Common myeloid progenitor, CD34-positive (primary cell): Measurements from ENCODE around the gene CDC42BPA.
"Not testable (repeated sequence)": the region's sequence is repeated elsewhere in the genome, so short reads cannot be mapped to it uniquely, and the experiment has no call there.

ENCODE experiments used
- CTCF ChIA-PET: fragments of 350-600 bp; sonication (Branson Sonifier 250); formaldehyde crosslinking; loops from one replicate; lab custom pipeline; 2021; ENCODE audit warnings: antibody characterized with exemption; lab: Charles Lee
- POLR2A ChIA-PET: fragments of 350-600 bp; sonication (Branson Sonifier 250); formaldehyde crosslinking; loops from one replicate; lab custom pipeline; 2021; ENCODE audit warnings: antibody characterized with exemption; lab: Charles Lee
- DNase-seq, 3 donors: peaks; one replicate each; pipeline versions ENCODE4 v3.0.0 to v3.0.0-alpha.2; 2013
- H3K27ac ChIP-seq, 2 experiments: 1 replicate in 1 of 2; 2 replicates in 1 of 2; pipeline ENCODE4 v1.7.0; 2013; ENCODE audit warnings: inconsistent platforms in 2 of 2, low read length in 2 of 2, mild to moderate bottlenecking in 2 of 2, low read depth in 1 of 2, moderate library complexity in 1 of 2; ENCODE audit not compliant: severe bottlenecking in 2 of 2, insufficient read depth in 1 of 2, poor library complexity in 1 of 2
- H3K27me3 ChIP-seq, 5 experiments: replicated peaks in 2 of 5; 1 replicate in 3 of 5; 2 replicates in 2 of 5; pipeline versions ENCODE4 v1.6.1 to v1.7.0; 2013; ENCODE audit warnings: low read length in 4 of 5, mild to moderate bottlenecking in 2 of 5, moderate library complexity in 2 of 5, inconsistent platforms in 1 of 5; ENCODE audit not compliant: insufficient read depth in 5 of 5, control insufficient read depth in 4 of 5
- H3K36me3 ChIP-seq, 4 experiments: 1 replicate in 2 of 4; 2 replicates in 2 of 4; pipeline versions ENCODE4 v1.6.1 to v1.7.0; 2013; ENCODE audit warnings: low read length in 3 of 4, control low read depth in 1 of 4, mild to moderate bottlenecking in 1 of 4; ENCODE audit not compliant: control insufficient read depth in 4 of 4, insufficient read depth in 4 of 4
- H3K4me1 ChIP-seq, 4 experiments: 1 replicate in 3 of 4; 2 replicates in 1 of 4; pipeline versions ENCODE4 v1.6.1 to v1.7.1; 2013; ENCODE audit warnings: low read length in 3 of 4, mild to moderate bottlenecking in 3 of 4, control low read depth in 1 of 4, inconsistent platforms in 1 of 4, moderate library complexity in 1 of 4; ENCODE audit not compliant: control insufficient read depth in 4 of 4, insufficient read depth in 4 of 4; ENCODE audit errors: control extremely low read depth in 1 of 4
- H3K4me3 ChIP-seq, 7 experiments: 1 replicate in 4 of 7; 2 replicates in 3 of 7; pipeline versions ENCODE4 v1.5.1 to v1.7.0; 2013; ENCODE audit warnings: mild to moderate bottlenecking in 7 of 7, low read length in 6 of 7, moderate library complexity in 6 of 7, inconsistent platforms in 2 of 7, low read depth in 2 of 7, control low read depth in 1 of 7; ENCODE audit not compliant: insufficient read depth in 4 of 7, control insufficient read depth in 1 of 7; ENCODE audit errors: extremely low read depth in 1 of 7
- H3K9me3 ChIP-seq, 5 experiments: 1 replicate in 4 of 5; 2 replicates in 1 of 5; pipeline versions ENCODE4 v1.6.1 to v1.7.1; 2013; ENCODE audit warnings: low read length in 4 of 5, mild to moderate bottlenecking in 2 of 5, inconsistent platforms in 1 of 5, low read depth in 1 of 5, moderate library complexity in 1 of 5; ENCODE audit not compliant: control insufficient read depth in 4 of 5, insufficient read depth in 2 of 5; ENCODE audit errors: control extremely low read depth in 1 of 5
- WGBS: methylation state at CpG from one replicate; pipeline ENCODE4 v1.1.5; 2013; ENCODE audit not compliant: insufficient coverage; 5-methylcytosine and 5-hydroxymethylcytosine counted together

Gene CDC42BPA

GRCh38 chr1:227136210-227136820 lies 182.0 kb downstream of the CDC42BPA start:
- no peaks in the 10 kb centered on the region for H3K27me3 ChIP-seq
- ChIA-PET CTCF (no interaction called here), POLR2A (no interaction called here)
- H3K36me3 ChIP-seq = peaks cover 0 to 12% (median 2%) of the 10 kb centered on the region in 4 experiments
- WGBS = no CpG with 5 or more reads among the region's 4 CpGs
- H3K4me3 ChIP-seq = no peak overlapping the region
- H3K27ac ChIP-seq = no peak overlapping the region
- peaks cover 0 to 1% (median 0%) of the 10 kb centered on the region in 5 experiments for H3K9me3 ChIP-seq
- H3K4me1 ChIP-seq = no peaks in the 10 kb centered on the region
- no peak for DNase-seq

- H3K4me1 ChIP-seq = no peaks in the 10 kb centered on the region
- H3K9me3 ChIP-seq = peaks cover 0 to 1% (median 0%) of the 10 kb centered on the region in 5 experiments
- H3K36me3 ChIP-seq = peaks cover 0 to 9% (median 0%) of the 10 kb centered on the region in 4 experiments
- ChIA-PET CTCF (interaction anchor here (1.0 to 1.5 kb wide), 2 partner anchors 10 to 307 kb away, joined by 3 to 4 read pairs; no protein-coding TSS in a partner anchor), POLR2A (interaction anchor here (0.6 kb wide), 1 partner anchor 13 kb away, joined by 3 read pairs; no protein-coding TSS in a partner anchor)
- H3K27ac ChIP-seq = no peak overlapping the region
- no peaks in the 10 kb centered on the region for H3K27me3 ChIP-seq
- DNase-seq = no peak
- WGBS = no CpG with 5 or more reads among the region's 2 CpGs
- no peak overlapping the region for H3K4me3 ChIP-seq
Measured at GRCh38 chr1:227134686-227135314, 183.5 kb downstream of the CDC42BPA start.

GRCh38 chr1:227132695-227133094 lies 185.6 kb downstream of the CDC42BPA start:
- H3K36me3 ChIP-seq, POLR2A ChIA-PET, H3K4me3 ChIP-seq, DNase-seq, H3K9me3 ChIP-seq, H3K27ac ChIP-seq, H3K27me3 ChIP-seq, H3K4me1 ChIP-seq: not testable (repeated sequence)
- CTCF ChIA-PET = interaction anchor here (1.5 kb wide), 1 partner anchor 10 kb away, joined by 4 read pairs; no protein-coding TSS in a partner anchor
- 94% methylated on average over 15 of the region's 32 CpGs for WGBS

GRCh38 chr1:227131193-227131592 lies 187.1 kb downstream of the CDC42BPA start:
- H3K4me1 ChIP-seq = no peaks in the 10 kb centered on the region
- no peak overlapping the region for H3K4me3 ChIP-seq
- H3K36me3 ChIP-seq = peaks cover 0 to 5% (median 2%) of the 10 kb centered on the region in 4 experiments
- H3K27me3 ChIP-seq = no peaks in the 10 kb centered on the region
- POLR2A ChIA-PET = no interaction called here
- CTCF ChIA-PET = interaction anchor here (0.8 to 1.5 kb wide), 4 partner anchors 11 to 309 kb away, joined by 3 to 6 read pairs (median 4); no protein-coding TSS in a partner anchor
- WGBS = 100% methylated on average over 1 of the region's 3 CpGs
- no peak overlapping the region for H3K27ac ChIP-seq
- H3K9me3 ChIP-seq = peaks cover 0 to 1% (median 0%) of the 10 kb centered on the region in 5 experiments
- peak; percentile 28 to 42 (median 29) for DNase-seq

- POLR2A ChIA-PET = no interaction called here
- WGBS = 100% methylated on average over 3 of the region's 3 CpGs
- CTCF ChIA-PET = no interaction called here
Measured at GRCh38 chr1:227127891-227128290, 190.4 kb downstream of the CDC42BPA start.

GRCh38 chr1:227125929-227126545 lies 192.3 kb downstream of the CDC42BPA start:
- WGBS = 91% methylated on average over 2 of the region's 3 CpGs
- Histone ChIP-seq H3K27me3 (no peaks in the 10 kb centered on the region), H3K4me3 (no peak overlapping the region), H3K4me1 (no peaks in the 10 kb centered on the region), H3K36me3 (peaks cover 0 to 5% (median 2%) of the 10 kb centered on the region in 4 experiments), H3K9me3 (no peaks in the 10 kb centered on the region), H3K27ac (no peak overlapping the region)
- ChIA-PET CTCF (interaction anchor here (0.6 to 2.1 kb wide), 2 partner anchors 9 to 1782 kb away, joined by 3 to 4 read pairs; no protein-coding TSS in a partner anchor), POLR2A (no interaction called here)
- no peak for DNase-seq

More at GRCh38 chr1:227127891-227128290, 190.4 kb downstream of the CDC42BPA start:
- Histone ChIP-seq H3K9me3 (no peaks in the 10 kb centered on the region), H3K27ac (no peak overlapping the region), H3K27me3 (no peaks in the 10 kb centered on the region), H3K36me3 (peaks cover 0 to 5% (median 2%) of the 10 kb centered on the region in 4 experiments), H3K4me3 (no peak overlapping the region), H3K4me1 (no peaks in the 10 kb centered on the region)
- no peak for DNase-seq
